IMR-90 (cell line): ENCODE results near the gene FAM76B. TPM values are rescaled to one million over a fixed set of nuclear protein-coding genes. Genes with fewer than 3 reads are reported as not detected.

ENCODE experiments used
- ATAC-seq: fragments of 200-7000 bp; cut with Tn5 transposase; 2 replicates; pipeline ENCODE4 v1.9.1; 2020; ENCODE audit warnings: low read depth, mild to moderate bottlenecking, moderate library complexity
- BruUV-seq: library from RNA; stranded (reverse); fragments of 400-500 nt; replicated peaks from 2 replicates; lab custom pipeline; 2021; lab: Mats Ljungman, UMichigan
- CTCF ChIA-PET: fragments of 300-600 bp; formaldehyde crosslinking; extraction: SDS; loops from one replicate; lab custom pipeline; 2021; ENCODE audit warnings: antibody characterized with exemption; lab: Yijun Ruan, JAX
- POLR2A ChIA-PET: fragments of 300-600 bp; sonication (Branson Sonifier 250); formaldehyde crosslinking; loops from one replicate; lab custom pipeline; 2022; ENCODE audit warnings: antibody characterized with exemption; ENCODE audit not compliant: unreplicated experiment; lab: Charles Lee
- DNase-seq: peaks from one replicate; pipeline ENCODE4 v3.0.0; 2013
- H2AFZ ChIP-seq: replicated peaks from 2 replicates; pipeline ENCODE3; 2013; ENCODE audit warnings: low read length, mild to moderate bottlenecking; ENCODE audit not compliant: poor library complexity
- H2AK5ac ChIP-seq: 2 replicates; pipeline ENCODE4 v1.6.1; 2013; ENCODE audit warnings: low read depth, low read length, inconsistent platforms
- H2AK9ac ChIP-seq: replicated peaks from 2 replicates; pipeline ENCODE3; 2013; ENCODE audit warnings: mild to moderate bottlenecking, low read depth, low read length, moderate library complexity; ENCODE audit not compliant: poor library complexity
- H2BK120ac ChIP-seq: 2 replicates; pipeline ENCODE4 v1.6.1; 2013; ENCODE audit warnings: low read depth, low read length, inconsistent platforms
- H2BK15ac ChIP-seq: 3 replicates; pipeline ENCODE4 v1.6.1; 2013; ENCODE audit warnings: low read depth, low read length, inconsistent platforms
- H2BK20ac ChIP-seq: 2 replicates; pipeline ENCODE4 v1.6.1; 2013; ENCODE audit warnings: low read depth, mild to moderate bottlenecking, inconsistent platforms, low read length, moderate library complexity
- H2BK5ac ChIP-seq: 2 replicates; pipeline ENCODE4 v1.6.1; 2013; ENCODE audit warnings: mild to moderate bottlenecking, low read depth, low read length, inconsistent platforms; ENCODE audit not compliant: poor library complexity, severe bottlenecking
- H3K14ac ChIP-seq: replicated peaks from 2 replicates; pipeline ENCODE4 v1.6.1; 2013; ENCODE audit warnings: low read depth, low read length, inconsistent platforms
- H3K18ac ChIP-seq: 2 replicates; pipeline ENCODE4 v1.6.1; 2013; ENCODE audit warnings: low read depth, low read length, control low read depth
- H3K23ac ChIP-seq: 2 replicates; pipeline ENCODE4 v1.6.1; 2013; ENCODE audit warnings: low read depth, low read length, inconsistent platforms
- H3K27ac ChIP-seq: 2 replicates; pipeline ENCODE4 v1.5.1; 2013; ENCODE audit warnings: mild to moderate bottlenecking, control low read depth, low read length; ENCODE audit not compliant: insufficient read depth
- H3K27me3 ChIP-seq: 2 replicates; pipeline ENCODE4 v1.6.1; 2013; ENCODE audit warnings: low read length; ENCODE audit not compliant: control insufficient read depth, insufficient read depth
- H3K36me3 ChIP-seq: 2 replicates; pipeline ENCODE4 v1.6.1; 2013; ENCODE audit warnings: low read length, mixed read lengths; ENCODE audit not compliant: control insufficient read depth, insufficient read depth
- H3K4ac ChIP-seq: 2 replicates; pipeline ENCODE4 v1.6.1; 2013; ENCODE audit warnings: low read depth, low read length, inconsistent platforms
- H3K4me1 ChIP-seq: 2 replicates; pipeline ENCODE4 v1.6.1; 2013; ENCODE audit warnings: low read length, mixed read lengths; ENCODE audit not compliant: control insufficient read depth, insufficient read depth
- H3K4me2 ChIP-seq: 2 replicates; pipeline ENCODE4 v1.6.1; 2013; ENCODE audit warnings: low read depth, mild to moderate bottlenecking, control low read depth, low read length, moderate library complexity
- H3K4me3 ChIP-seq: 2 replicates; pipeline ENCODE4 v1.5.1; 2013; ENCODE audit warnings: low read depth, mild to moderate bottlenecking, control low read depth, low read length, moderate library complexity; ENCODE audit not compliant: insufficient read depth
- H3K56ac ChIP-seq: 2 replicates; pipeline ENCODE4 v1.6.1; 2013; ENCODE audit warnings: low read length, inconsistent platforms; ENCODE audit not compliant: insufficient read depth; ENCODE audit errors: extremely low read depth
- H3K79me1 ChIP-seq, 2 experiments: 2 replicates each; pipeline ENCODE4 v1.6.1; 2013; ENCODE audit warnings: low read length in 2 of 2, inconsistent platforms in 1 of 2, low read depth in 1 of 2
- H3K9ac ChIP-seq: 2 replicates; pipeline ENCODE4 v1.6.1; 2013; ENCODE audit warnings: low read depth, low read length, control low read depth
- H3K9me1 ChIP-seq: 2 replicates; pipeline ENCODE4 v1.6.1; 2013; ENCODE audit warnings: low read length, inconsistent platforms; ENCODE audit not compliant: insufficient read depth
- H3K9me3 ChIP-seq: 2 replicates; pipeline ENCODE4 v1.6.1; 2013; ENCODE audit warnings: low read length; ENCODE audit not compliant: control insufficient read depth, insufficient read depth
- H4K20me1 ChIP-seq: 2 replicates; pipeline ENCODE4 v1.6.1; 2013; ENCODE audit warnings: low read length, inconsistent platforms; ENCODE audit not compliant: insufficient read depth
- H4K5ac ChIP-seq: 2 replicates; pipeline ENCODE4 v1.6.1; 2013; ENCODE audit warnings: mild to moderate bottlenecking, low read depth, low read length, control low read depth
- H4K8ac ChIP-seq, 2 experiments: 2 replicates each; pipeline ENCODE4 v1.6.1; 2013; ENCODE audit warnings: low read depth in 2 of 2, low read length in 2 of 2, control low read depth in 1 of 2, inconsistent platforms in 1 of 2
- H4K91ac ChIP-seq: 2 replicates; pipeline ENCODE4 v1.6.1; 2013; ENCODE audit warnings: low read depth, low read length, inconsistent platforms; ENCODE audit not compliant: insufficient read depth
- BHLHE40 ChIP-seq: fragments of 150-350 bp; IDR thresholded peaks from 2 replicates; pipeline ENCODE4 v1.6.1; 2016; ENCODE audit warnings: mild to moderate bottlenecking, low read depth, low read length
- CEBPB ChIP-seq: IDR thresholded peaks from 2 replicates; pipeline ENCODE4 v1.6.1; 2012; ENCODE audit warnings: low read depth, low read length, improper control_type of control experiment
- MXI1 ChIP-seq: IDR thresholded peaks from 2 replicates; pipeline ENCODE4 v1.6.1; 2012; ENCODE audit warnings: low read depth, mild to moderate bottlenecking, low read length, moderate library complexity, borderline replicate concordance
- RAD21 ChIP-seq: IDR thresholded peaks from 2 replicates; pipeline ENCODE4 v1.6.1; 2012; ENCODE audit warnings: low read length, improper control_type of control experiment
- RCOR1 ChIP-seq: IDR thresholded peaks from 2 replicates; pipeline ENCODE4 v1.6.1; 2012; ENCODE audit warnings: mild to moderate bottlenecking, low read length, improper control_type of control experiment; ENCODE audit not compliant: insufficient replicate concordance
- WGBS, 2 experiments: methylation state at CpG; one replicate each; pipeline versions ENCODE4 v1.1.5 to v1.1.7; 2013; ENCODE audit warnings: missing lambda C conversion rate in 2 of 2; ENCODE audit not compliant: insufficient read length in 1 of 2; ENCODE audit errors: extremely low coverage in 2 of 2; 5-methylcytosine and 5-hydroxymethylcytosine counted together
- dilution Hi-C: fragments of 300-500 bp; cut with HindIII; formaldehyde crosslinking; loops from one replicate; pipeline ENCODE4 v1.14.3; 2018; ENCODE audit warnings: low sequenced_read_pairs; ENCODE audit not compliant: unreplicated experiment
- in situ Hi-C: fragments of 300-500 bp; cut with MboI; formaldehyde crosslinking; loops from 3 replicates; pipeline ENCODE4 v1.14.3; 2019; ENCODE audit warnings: low sequenced_read_pairs, inconsistent platforms, mixed read lengths
- intact Hi-C: fragments of 100-400 bp; cut with micrococcal nuclease; formaldehyde crosslinking; loops from 2 replicates; pipeline ENCODE4 v1.10.0; 2022
- polyA plus RNA-seq, 3 experiments: library from polyadenylated mRNA; depleted of rRNA; stranded (reverse); fragments of >200 nt; gene quantifications; 2 replicates each; pipeline ENCODE4 v1.2.3, GENCODE V29; 2012; ENCODE audit warnings: low replicate concordance in 1 of 3
- total RNA-seq: library from RNA; depleted of rRNA; stranded (reverse); fragments of >200 nt; gene quantifications from 2 replicates; pipeline ENCODE4 v1.2.3, GENCODE V29; 2012

The FAM76B gene
- total and polyA plus RNA-seq, 2 of the 4 experiments (the other 2 are of a cell fraction) = 12.7 to 14.3 TPM

DNA sequence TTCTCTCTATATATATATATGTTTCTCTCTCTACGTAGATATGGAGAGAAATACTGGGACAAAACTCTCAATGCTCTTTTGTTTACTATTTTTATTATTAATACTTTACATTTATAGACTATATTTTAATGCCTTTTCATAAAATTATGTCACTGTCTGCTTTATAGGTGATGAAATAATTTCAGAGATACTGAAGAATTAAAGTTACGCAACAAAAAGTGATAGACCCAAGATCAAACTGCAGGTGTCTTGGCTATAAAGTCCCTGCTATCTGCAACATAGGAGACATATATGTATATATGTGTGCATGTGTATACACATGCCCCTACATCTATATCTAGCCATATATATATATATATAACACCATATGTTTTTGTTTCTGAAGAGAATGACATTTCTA is 60.8 kb downstream of the FAM76B start:
- H2AK9ac ChIP-seq = no peak overlapping the region
- POLR2A ChIA-PET = no interaction called here
- no peak overlapping the region for H4K8ac ChIP-seq
- H4K5ac ChIP-seq = no peak overlapping the region
- no peak overlapping the region for H3K56ac ChIP-seq
- H3K79me1 ChIP-seq = no peaks in the 10 kb centered on the region
- H2BK15ac ChIP-seq = no peak overlapping the region
- BruUV-seq = no TSS peak
- no peak for ATAC-seq
- intact Hi-C loops = no loop called here
- no peak overlapping the region for H4K91ac ChIP-seq
- no peak overlapping the region for H3K27ac ChIP-seq
- no peaks in the 10 kb centered on the region for H4K20me1 ChIP-seq
- no peak overlapping the region for H3K9ac ChIP-seq
- no peak overlapping the region for H3K18ac ChIP-seq
- no CpG with 5 or more reads among the region's 2 CpGs for WGBS, 2 experiments
- dilution Hi-C loops = no loop called here
- H2BK5ac ChIP-seq = no peak overlapping the region
- peaks cover 15% of the 10 kb centered on the region for H3K27me3 ChIP-seq
- DNase-seq = no peak
- no peak overlapping the region for H2AFZ ChIP-seq
- no peak for TF ChIP-seq RAD21
- TF ChIP-seq MXI1 = no peak
- TF ChIP-seq BHLHE40 = no peak
- peak; percentile 69 for TF ChIP-seq CEBPB
- no peak for TF ChIP-seq RCOR1
- CTCF ChIA-PET = no interaction called here
- no peaks in the 10 kb centered on the region for H3K4me1 ChIP-seq
- in situ Hi-C loops = no loop called here
- no peak overlapping the region for H2BK120ac ChIP-seq
- no peaks in the 10 kb centered on the region for H3K9me3 ChIP-seq
- H3K14ac ChIP-seq = no peak overlapping the region
- H3K9me1 ChIP-seq = no peaks in the 10 kb centered on the region
- no peak overlapping the region for H2AK5ac ChIP-seq
- H3K4me2 ChIP-seq = no peak overlapping the region
- H3K23ac ChIP-seq = no peak overlapping the region
- no peak overlapping the region for H3K4me3 ChIP-seq
- H2BK20ac ChIP-seq = no peak overlapping the region
- no peak overlapping the region for H3K4ac ChIP-seq
- no peaks in the 10 kb centered on the region for H3K36me3 ChIP-seq
